Cardiac atrium fibroblast (primary cell): Measurements from ENCODE around the gene STX2. TPM values are rescaled to one million over a fixed set of nuclear protein-coding genes. Genes with fewer than 3 reads are reported as not detected.

Source experiments
- total RNA-seq: library from RNA; depleted of rRNA; stranded (reverse); fragments of >200 nt; gene quantifications from 2 replicates; pipeline ENCODE4 v1.2.3, GENCODE V29; 2015

Gene STX2
- total RNA-seq = 30.3 and 32.9 TPM in 2 replicates

DNA sequence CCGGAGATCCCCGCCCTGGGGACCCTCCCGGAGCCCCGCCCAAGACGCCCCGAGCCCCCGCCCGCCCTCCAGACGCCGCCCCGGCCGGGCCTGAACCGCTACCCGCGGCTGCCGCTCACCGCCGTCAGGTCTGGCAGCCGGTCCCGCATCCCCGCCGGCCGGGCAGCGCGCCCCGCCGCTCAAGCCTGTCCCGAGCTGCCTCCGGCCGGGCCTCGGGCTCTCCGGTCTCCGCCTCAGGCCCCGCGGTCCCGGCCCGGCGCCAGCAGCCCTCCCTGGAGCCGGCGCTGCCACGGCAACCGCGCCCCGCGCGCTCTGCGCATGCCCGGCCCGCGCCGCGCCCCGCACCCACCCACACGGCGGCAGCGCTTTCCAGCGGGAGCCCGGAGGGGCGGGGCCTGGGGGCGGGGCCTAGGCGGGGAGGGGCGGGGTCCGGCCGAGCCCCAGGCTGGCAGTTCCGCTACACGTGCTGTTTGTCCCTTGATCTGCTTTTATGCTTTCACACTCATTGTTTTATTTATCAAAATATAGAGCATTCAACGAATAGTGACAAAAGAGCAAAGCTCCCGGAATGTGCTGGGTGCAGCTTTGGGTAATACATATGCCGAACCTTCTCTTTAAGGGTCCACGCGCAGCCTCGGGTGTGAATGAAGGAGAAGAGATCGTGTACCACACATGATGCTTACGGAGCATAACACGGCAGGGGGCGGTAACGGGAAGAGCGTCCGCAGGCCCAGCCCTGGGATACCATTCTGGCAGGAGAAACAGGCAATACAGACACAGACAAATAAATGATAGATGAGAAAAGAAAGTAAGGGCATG, at the start of gene STX2:
Gene STX2, minus strand, starts transcription at position 300 of the 819 bp plus-strand sequence. Its CDS starts 151 bp downstream, at position 149.

DNA sequence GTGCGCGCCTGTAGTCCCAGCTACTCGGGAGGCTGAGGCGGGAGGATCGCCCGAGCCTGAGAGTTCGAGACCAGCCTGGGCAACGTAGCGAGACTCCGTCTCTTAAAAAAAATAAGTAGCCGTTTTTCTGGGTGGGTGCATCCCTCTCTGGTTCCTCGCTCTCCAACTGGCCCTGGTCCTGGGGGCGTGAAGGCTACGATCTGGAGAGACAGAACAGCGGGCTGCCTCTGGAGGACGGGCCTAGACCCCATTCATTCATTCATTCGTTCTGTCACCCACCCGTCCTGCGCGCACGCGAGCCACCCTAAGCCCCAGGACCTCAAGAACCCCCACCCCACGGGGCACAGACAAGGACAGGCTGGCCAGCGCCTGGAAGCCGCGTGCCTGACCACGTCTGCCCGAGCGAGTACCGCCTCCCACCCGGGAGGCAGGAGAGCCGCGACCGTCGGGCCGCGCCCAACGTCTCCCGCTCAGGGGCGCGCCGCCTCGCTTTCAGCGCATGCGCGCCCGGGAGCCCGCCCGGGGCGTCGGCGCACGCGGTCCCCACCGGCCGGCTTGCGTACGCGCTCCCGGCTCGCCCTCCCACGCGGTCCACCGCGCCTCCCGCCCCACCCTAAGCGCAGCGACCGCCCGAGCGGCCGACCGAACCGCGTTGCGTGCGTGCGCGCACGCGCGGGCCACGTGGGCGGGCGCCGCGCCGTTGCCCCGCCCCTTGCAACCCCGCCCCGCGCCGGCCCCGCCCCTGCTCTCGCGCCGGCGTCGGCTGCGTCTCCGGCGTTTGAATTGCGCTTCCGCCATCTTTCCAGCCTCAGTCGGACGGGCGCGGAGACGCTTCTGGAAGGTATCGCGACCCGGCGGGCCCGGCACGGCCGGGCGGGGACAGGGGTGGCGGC, 32.5 kb upstream of the STX2 start, which contains the start of gene RAN:
Gene RAN, plus strand, starts transcription at position 781 of the 893 bp plus-strand sequence. CDS start 528 bp downstream, outside the sequence.

Other genes starting within 250 kb of the STX2 start
- gene RIMBP2, start 123.0 kb downstream of the STX2 start, total RNA-seq = not detected in 2 replicates
- 296 and 309 TPM in 2 replicates for gene RAN, start 32.8 kb upstream of the STX2 start, total RNA-seq
- 5.1 and 14.7 TPM in 2 replicates for gene ADGRD1, start 114.7 kb upstream of the STX2 start, total RNA-seq